GM19452 (cell line): ENCODE measurements around the gene SPRR2F.
"Not testable (repeated sequence)": the region's sequence is repeated elsewhere in the genome, so short reads cannot be mapped to it uniquely, and the experiment has no call there.

Source experiments
- ATAC-seq: cut with Tn5 transposase; IDR thresholded peaks from one replicate; pipeline ENCODE4 v1.9.1; 2021; ENCODE audit not compliant: unreplicated experiment

The SPRR2F gene, protein sequence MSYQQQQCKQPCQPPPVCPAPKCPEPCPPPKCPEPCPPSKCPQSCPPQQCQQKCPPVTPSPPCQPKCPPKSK

DNA sequence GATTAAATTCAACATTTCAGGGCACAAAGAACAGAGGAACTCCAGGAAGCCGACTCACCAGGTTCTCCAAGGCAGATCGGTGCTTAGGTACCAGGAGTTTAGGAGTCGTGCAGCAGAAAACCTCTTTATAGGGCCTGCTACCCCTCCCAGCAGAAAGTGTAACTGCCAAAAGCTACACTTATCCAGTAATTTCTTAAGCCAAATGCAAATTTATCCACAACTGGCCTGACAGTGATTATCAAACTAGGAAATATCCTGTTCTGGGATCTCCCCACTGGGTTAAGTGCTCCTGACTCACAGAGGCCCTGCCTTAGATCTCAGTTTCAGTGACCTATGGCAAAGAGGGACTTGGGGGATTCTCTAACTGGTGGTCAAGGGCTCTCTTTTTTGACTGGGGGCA lies at the start of gene SPRR2F:
SPRR2F (minus strand) TSS at position 101 of the 400 bp plus-strand sequence. CDS start 783 bp downstream, outside the sequence.
- ATAC-seq, result no peak

- no peak for ATAC-seq
These were observed 42.2 kb upstream of the SPRR2F start for GRCh38 chr1:153155541-153155940.

DNA sequence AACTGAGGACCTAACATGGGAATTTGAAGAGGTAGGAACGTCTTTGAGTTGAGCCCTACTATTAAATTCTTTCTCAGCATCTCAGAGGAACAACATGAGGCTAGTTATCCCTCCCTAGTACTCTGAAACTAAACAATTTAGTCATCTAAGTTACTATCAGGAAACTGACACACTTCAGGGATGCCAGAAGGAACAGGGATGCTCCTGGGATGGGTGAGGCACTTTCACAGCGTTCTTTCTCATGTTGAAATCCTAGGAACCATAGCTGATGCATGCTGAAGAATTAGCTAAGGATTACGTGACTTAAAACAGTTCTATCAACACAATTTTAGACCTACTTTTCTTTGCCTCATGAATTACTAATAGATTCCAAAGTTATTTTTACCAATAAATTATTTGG lies 39.2 kb upstream of the SPRR2F start:
- no peak for ATAC-seq

- no peak for ATAC-seq
These were observed 37.5 kb upstream of the SPRR2F start, which contains the start of gene SPRR2G for GRCh38 chr1:153150846-153151245. Gene SPRR2G, minus strand, starts transcription at chr1:153150890. Its CDS starts 780 bp downstream, at chr1:153150110.

DNA sequence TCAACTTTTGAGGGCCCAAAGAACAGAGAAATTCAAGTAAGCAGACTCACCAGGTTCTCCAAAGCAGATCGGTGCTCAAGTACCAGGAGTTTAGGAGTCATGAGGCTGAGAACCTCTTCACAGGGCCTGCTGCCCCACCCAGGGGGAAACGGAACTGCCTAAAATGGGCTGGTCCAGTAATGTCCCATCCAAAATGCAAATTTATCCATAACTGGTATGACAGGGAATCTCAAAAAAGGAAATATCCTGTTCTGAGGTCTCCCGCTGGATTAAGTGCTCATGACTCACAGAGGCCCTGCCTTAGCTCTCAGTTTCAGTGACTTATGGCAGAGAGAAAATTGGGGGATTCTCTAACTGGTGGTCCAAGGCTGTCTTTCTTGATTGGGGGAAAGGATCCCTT lies 28.1 kb upstream of the SPRR2F start:
- no peak for ATAC-seq

DNA sequence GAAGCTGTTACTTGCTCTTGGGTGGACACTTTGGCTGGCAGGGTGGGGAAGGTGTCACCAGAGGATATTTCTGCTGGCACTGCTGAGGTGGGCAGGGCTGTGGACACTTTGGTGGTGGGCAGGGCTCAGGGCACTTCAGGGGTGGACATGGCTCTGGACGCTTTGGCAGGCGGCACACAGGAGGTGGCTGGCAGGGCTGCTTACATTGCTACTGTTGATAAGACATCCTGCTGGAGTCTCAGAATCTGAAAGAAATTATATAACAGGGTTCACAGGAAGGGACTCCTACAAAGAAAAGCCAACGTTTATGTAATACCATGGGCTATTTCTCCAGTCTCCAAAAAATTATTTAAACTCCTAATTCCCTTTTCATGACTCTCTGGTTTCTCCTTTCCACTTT lies 27.2 kb upstream of the SPRR2F start:
- ATAC-seq, result no peak

DNA sequence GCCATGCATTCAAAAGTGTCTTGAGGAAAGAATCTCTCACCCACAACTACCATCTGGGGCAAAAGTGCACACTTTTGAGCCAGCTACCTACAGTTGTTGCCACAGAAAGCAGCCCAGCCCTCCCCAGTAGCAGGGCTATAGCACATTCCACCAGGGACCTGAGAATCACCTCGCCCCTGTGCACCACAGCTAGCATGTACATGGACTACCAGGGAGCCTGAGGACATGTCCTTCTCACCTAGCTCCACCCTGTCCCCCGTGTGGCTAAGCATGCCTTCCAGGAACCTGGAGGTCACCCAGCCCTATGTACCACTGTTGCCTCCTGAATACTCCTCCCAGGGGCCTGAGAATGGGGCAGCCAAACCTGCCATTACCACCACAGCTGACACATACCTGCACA lies 20.4 kb upstream of the SPRR2F start:
- ATAC-seq, result no peak

GRCh38 chr1:153133267-153133666 lies 20.0 kb upstream of the SPRR2F start:
- ATAC-seq, result no peak

DNA sequence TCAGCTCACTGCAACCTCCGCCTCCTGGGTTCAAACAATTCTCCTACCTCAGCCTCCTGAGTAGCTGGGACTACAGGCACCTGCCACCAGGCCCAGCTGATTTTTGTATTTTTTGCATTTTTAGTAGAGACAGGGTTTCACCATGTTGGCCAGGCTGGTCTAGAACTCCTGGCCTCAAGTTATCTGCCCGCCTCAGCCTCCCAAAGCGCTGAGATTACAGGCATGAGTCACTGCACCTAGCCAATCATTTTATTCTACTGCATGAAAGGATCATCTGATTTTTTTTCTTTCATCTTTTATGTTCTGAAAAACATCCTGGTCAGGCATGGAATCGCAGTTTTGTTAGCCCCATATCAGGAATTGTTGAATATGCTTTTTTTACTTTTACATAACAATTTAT lies 15.4 kb upstream of the SPRR2F start:
- ATAC-seq, result not testable (repeated sequence)

DNA sequence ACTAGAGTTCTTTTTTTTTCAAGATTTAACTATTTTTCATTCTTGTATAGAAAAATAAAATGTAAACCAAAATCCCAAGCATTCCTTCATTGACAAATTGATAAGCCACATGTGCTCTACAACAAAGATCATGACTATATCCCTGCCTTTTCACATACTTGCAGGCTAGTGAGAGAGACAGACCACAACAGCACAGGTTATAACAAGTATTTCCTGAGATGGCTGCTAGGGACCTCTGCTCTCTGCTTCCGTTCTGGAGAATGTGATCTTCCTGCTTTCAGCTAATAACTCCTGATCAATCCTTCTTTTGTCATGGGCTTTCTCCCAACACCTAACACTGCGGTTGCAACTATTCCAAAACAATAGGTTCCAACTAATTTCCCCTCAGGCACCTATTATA lies 14.0 kb upstream of the SPRR2F start:
- no peak for ATAC-seq

DNA sequence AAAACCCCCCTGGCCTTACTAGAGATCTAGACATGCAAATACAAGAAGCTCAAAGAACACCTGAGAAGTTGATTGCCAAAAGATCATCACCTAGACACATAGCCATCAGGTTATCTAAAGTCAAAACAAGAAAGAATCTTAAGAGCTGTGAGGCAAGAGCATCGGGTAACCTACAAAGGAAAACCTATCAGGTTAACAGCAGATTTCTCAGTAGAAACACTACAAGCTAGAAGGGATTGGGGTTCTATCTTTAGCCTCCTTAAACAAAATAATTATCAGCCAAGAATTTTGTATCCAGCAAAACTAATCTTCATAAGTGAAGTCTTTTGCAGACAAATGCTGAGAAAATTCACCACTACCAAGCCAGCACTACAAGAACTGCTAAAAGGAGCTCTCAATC lies 12.2 kb upstream of the SPRR2F start:
- no peak for ATAC-seq

DNA sequence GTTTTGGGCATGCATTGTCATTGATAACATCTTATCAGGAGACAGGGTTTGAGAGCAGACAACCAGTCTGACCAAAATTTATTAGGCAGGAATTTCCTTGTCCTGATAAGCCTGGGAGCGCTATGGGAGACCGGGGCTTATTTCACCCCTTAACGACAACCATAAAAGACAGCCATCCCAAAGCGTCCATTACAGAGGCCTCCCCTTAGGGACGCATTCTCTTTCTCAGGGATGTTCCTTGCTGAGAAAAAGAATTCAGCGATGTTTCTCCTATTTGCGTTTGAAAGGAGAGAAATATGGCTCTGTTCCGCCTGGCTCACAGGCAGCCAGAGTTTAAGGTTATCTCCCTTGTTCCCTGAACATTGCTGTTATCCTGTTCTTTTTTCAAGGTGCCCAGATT lies 10.5 kb upstream of the SPRR2F start:
- ATAC-seq, result not testable (repeated sequence)

GRCh38 chr1:153122831-153123421 lies 9.6 kb upstream of the SPRR2F start:
- ATAC-seq, result no peak

DNA sequence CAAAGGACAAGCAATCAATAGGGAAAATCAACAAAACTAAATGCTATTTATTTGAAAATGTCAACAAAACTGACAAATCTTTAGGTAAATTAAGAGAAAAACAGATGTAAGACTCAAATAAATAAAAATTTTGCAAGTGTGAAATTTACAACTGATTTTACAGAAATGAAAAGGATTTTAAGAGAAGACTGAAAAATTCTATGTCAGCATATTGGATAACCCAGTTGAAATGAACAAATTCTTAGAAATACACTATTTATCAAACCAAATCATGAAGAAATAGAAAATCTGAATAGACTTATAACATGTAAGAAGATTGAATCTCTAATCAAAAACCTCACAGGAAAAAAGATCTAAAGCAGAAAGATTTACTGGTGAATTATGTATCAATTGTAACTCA lies 7.6 kb upstream of the SPRR2F start:
- ATAC-seq, result no peak

DNA sequence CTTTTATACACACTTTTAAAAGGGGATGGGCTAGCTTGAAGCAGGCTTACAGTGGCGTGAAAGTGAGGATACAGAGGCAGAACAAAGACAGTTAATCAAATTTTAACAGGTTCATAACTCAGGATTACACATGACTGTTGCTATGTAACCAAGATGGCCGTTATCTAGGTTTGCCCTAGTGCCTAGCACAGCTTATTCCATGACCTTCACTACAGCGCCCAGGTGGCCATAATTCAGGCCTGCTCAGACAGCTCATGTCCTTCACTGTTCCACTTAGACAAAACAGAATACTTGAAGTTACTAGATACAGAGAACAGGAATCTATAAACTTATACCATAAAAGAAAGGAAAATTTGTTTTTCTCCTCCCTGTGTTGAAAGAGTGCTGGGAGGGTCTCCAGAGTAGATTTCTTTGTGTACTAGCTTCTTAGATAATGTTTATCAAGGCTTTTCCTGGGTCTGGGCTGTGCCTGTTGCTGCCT lies 6.2 kb upstream of the SPRR2F start:
- ATAC-seq, result no peak

DNA sequence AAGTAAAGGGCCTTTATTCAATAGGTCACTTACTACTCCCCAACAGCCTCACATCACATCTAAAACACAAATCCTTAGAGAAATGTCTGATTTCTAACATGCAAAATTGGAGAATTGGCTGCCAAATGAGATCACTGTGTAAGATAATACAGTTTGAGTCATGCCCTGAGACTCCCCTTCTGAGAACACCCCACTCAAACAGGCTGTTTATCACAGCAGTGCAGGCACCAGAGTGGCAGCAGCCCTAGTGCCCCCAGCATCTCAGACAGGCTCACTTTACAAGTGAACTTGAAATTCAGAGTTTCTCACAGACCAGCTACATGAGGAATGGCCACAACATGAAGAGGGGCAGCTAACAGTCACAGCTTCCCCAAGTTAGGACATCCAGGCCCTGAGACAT lies 1.9 kb upstream of the SPRR2F start:
- not testable (repeated sequence) for ATAC-seq

- ATAC-seq, result not testable (repeated sequence)
These were observed 862 bp downstream of the SPRR2F start for GRCh38 chr1:153112454-153112853.

GRCh38 chr1:153100245-153100644 lies 13.1 kb downstream of the SPRR2F start:
- ATAC-seq, result no peak

- ATAC-seq, result no peak
These were observed 13.8 kb downstream of the SPRR2F start for GRCh38 chr1:153099461-153100045.

DNA sequence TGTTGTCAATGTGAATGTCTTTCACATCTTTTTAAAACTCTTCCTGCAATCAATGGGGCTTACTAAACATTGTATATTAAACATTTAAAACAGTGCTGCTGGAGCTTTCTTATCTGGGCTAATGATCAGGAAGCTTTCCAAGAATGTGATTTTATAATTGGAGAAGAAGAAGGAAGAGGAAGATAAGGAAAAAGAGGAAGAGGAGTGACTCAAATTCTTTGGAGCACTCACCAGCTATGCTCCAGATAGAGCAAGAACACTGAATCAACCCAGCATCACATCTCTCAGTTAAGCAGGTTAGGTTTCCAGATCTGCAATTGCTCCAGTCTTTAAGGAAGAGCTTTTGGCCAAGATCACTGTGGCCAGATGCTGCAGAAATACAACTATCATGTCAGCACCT lies 17.6 kb downstream of the SPRR2F start:
- ATAC-seq, result no peak

GRCh38 chr1:153094426-153094825 lies 18.9 kb downstream of the SPRR2F start, which contains the start of gene SPRR2E:
Gene SPRR2E, minus strand, starts transcription at chr1:153094526. Its CDS starts 775 bp downstream, at chr1:153093751.
- no peak for ATAC-seq

GRCh38 chr1:153087652-153088051 lies 25.7 kb downstream of the SPRR2F start:
- no peak for ATAC-seq

GRCh38 chr1:153081736-153082135 lies 31.6 kb downstream of the SPRR2F start:
- no peak for ATAC-seq
